Tibial artery (tissue), 4 donors: ENCODE results near the gene DUSP21.
"Not testable (repeated sequence)": the region's sequence is repeated elsewhere in the genome, so short reads cannot be mapped to it uniquely, and the experiment has no call there.

ENCODE experiments used
- DNase-seq, 2 donors: peaks; one replicate each; pipeline ENCODE4 v3.0.0-alpha.2; 2019
- H3K27ac ChIP-seq, 2 donors: fragments of 200-600 bp; sonication (generic) in 1 of 2; 1 replicate in 1 of 2; 2 replicates in 1 of 2; pipeline ENCODE4 v1.5.1; 2018 to 2019; ENCODE audit warnings: mild to moderate bottlenecking in 1 of 2
- H3K27me3 ChIP-seq, 2 donors: fragments of 200-600 bp; sonication (generic) in 1 of 2; one replicate each; pipeline versions ENCODE4 v1.5.1 to v1.6.0; 2016 to 2019
- H3K36me3 ChIP-seq, 3 donors: fragments of 200-600 bp; sonication (generic) in 2 of 3; one replicate each; pipeline ENCODE4 v1.5.1; 2016 to 2019; ENCODE audit warnings: mild to moderate bottlenecking in 2 of 3
- H3K4me1 ChIP-seq, 4 donors: fragments of 200-600 bp; sonication (generic) in 2 of 4; 1 replicate in 3 of 4; 2 replicates in 1 of 4; pipeline ENCODE4 v1.5.1; 2016 to 2019
- H3K4me3 ChIP-seq, 2 donors: fragments of 200-600 bp; sonication (generic) in 1 of 2; 1 replicate in 1 of 2; 2 replicates in 1 of 2; pipeline ENCODE4 v1.5.1; 2018 to 2019; ENCODE audit warnings: mild to moderate bottlenecking in 2 of 2
- H3K9me3 ChIP-seq, 3 donors: fragments of 200-600 bp; sonication (generic) in 1 of 3; one replicate each; pipeline ENCODE4 v1.5.1; 2016 to 2019
- intact Hi-C: fragments of 100-400 bp; cut with DNase I; formaldehyde crosslinking; loops from one replicate; pipeline ENCODE4 v1.15.0; 2023; ENCODE audit warnings: low total_unique reads
- TF ChIP-seq, protein P1 (sequence below), 2 experiments: fragments of 200-600 bp in 1 of 2; fragments of 450-650 bp in 1 of 2; IDR thresholded peaks; one replicate each; pipeline ENCODE4 v1.5.1; 2017 to 2019; ENCODE audit warnings: antibody characterized with exemption in 2 of 2, mild to moderate bottlenecking in 1 of 2, moderate library complexity in 1 of 2

The DUSP21 gene

DNA sequence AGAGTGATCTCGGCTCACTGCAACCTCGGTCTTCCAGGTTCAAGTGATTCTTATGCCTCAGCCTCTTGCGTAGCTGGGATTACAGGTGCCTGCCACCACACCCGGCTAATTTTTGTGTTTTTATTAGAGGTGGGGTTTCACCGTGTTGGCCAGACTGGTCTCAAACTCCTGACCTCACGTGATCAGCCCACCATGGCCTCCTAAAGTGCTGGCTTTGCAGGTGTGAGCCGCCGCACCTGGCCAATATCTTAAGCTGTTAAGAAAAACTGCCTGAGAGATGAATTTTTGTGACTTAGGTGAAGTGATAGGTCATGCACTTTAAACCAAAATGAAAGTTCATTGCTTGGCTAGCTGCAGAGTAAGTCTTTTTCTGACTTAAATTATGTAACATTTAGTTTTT lies 35.0 kb downstream of the DUSP21 start:
- no peak for DNase-seq
- no peaks in the 10 kb centered on the region for H3K9me3 ChIP-seq
- H3K27me3 ChIP-seq, result no peaks in the 10 kb centered on the region
- no peak overlapping the region for H3K27ac ChIP-seq
- H3K4me1 ChIP-seq, result peaks cover 0 to 40% (median 13%) of the 10 kb centered on the region in 4 donors
- no peaks in the 10 kb centered on the region for H3K36me3 ChIP-seq
- no peak overlapping the region for H3K4me3 ChIP-seq
- TF ChIP-seq, protein P1, sequence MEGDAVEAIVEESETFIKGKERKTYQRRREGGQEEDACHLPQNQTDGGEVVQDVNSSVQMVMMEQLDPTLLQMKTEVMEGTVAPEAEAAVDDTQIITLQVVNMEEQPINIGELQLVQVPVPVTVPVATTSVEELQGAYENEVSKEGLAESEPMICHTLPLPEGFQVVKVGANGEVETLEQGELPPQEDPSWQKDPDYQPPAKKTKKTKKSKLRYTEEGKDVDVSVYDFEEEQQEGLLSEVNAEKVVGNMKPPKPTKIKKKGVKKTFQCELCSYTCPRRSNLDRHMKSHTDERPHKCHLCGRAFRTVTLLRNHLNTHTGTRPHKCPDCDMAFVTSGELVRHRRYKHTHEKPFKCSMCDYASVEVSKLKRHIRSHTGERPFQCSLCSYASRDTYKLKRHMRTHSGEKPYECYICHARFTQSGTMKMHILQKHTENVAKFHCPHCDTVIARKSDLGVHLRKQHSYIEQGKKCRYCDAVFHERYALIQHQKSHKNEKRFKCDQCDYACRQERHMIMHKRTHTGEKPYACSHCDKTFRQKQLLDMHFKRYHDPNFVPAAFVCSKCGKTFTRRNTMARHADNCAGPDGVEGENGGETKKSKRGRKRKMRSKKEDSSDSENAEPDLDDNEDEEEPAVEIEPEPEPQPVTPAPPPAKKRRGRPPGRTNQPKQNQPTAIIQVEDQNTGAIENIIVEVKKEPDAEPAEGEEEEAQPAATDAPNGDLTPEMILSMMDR (IDR thresholded peaks at IDR 0.05), result no peak
- intact Hi-C loops, result no loop called here

DNA sequence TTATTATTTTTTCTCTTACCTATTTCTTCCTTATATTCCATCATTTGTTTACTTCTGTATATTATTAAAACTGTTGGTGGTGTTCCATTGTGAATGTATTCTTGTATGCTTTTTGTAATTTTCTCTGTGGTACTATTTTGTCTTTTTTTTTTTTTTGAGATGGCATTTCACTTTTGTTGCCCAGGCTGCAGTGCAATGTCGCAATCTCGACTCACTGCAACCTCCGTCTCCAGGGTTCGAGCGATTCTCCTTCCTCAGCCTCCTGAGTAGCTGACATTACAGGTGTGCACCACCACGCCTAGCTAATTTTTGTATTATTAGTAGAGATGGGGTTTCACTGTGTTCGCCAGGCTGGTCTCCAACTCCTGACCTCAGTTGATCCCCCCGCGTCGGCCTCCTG lies 37.7 kb downstream of the DUSP21 start:
- peaks cover 0 to 43% (median 10%) of the 10 kb centered on the region in 4 donors for H3K4me1 ChIP-seq

DNA sequence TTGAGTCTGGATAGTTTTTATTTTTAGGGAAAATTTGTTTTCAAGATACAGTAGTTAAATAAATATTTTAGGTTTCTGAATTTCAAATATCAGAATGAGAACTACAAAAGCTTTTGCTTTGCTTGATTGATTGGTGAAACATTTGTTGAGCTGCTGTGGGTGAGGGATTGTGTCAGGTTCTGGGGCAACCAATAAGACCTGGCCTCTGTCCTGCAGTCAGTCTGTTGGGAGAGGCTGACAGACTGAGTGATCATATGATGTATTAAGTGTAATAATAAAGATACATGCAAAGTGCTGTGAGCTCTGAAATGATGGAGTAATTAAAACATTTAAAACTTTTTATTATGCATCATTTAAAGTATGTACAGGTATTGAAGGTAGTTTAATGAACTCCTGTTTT lies 38.8 kb downstream of the DUSP21 start:
- no peak overlapping the region for H3K27ac ChIP-seq
- intact Hi-C loops, result no loop called here
- H3K27me3 ChIP-seq, result no peaks in the 10 kb centered on the region
- H3K36me3 ChIP-seq, result no peaks in the 10 kb centered on the region
- no peaks in the 10 kb centered on the region for H3K9me3 ChIP-seq
- no peak for DNase-seq
- H3K4me3 ChIP-seq, result no peak overlapping the region
- peaks cover 0 to 39% (median 10%) of the 10 kb centered on the region in 4 donors for H3K4me1 ChIP-seq
- TF ChIP-seq, protein P1 (IDR thresholded peaks at IDR 0.05), result no peak

More for the DNA sequence above, 37.7 kb downstream of the DUSP21 start:
- no peak for DNase-seq
- H3K27me3 ChIP-seq, result no peaks in the 10 kb centered on the region
- H3K9me3 ChIP-seq, result no peaks in the 10 kb centered on the region
- H3K4me3 ChIP-seq, result no peak overlapping the region
- intact Hi-C loops, result no loop called here
- TF ChIP-seq, protein P1 (IDR thresholded peaks at IDR 0.05), result no peak
- H3K27ac ChIP-seq, result no peak overlapping the region
- no peaks in the 10 kb centered on the region for H3K36me3 ChIP-seq

DNA sequence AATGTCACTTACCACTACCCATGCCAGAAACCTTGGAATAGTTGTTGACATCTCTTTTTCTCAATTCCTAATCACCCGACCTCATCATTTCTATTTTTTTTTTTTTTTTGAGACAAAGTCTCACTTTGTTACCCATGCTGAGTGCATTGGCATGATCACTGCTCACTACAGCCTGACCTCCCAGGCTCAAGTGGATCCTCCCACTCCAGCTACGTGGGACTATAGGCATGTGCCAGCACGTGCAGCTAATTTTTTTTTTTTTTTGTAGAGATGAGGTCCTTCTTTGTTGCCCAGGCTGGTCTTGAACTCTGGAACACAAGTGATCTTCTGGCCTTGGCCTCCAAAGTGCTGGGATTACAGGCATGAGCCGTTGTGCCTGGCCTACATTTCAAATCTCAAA lies 41.1 kb downstream of the DUSP21 start:
- DNase-seq, result no peak
- intact Hi-C loops, result no loop called here
- Histone ChIP-seq H3K36me3 (no peaks in the 10 kb centered on the region), H3K4me3 (no peak overlapping the region), H3K27me3 (no peaks in the 10 kb centered on the region), H3K9me3 (no peaks in the 10 kb centered on the region), H3K27ac (no peak overlapping the region), H3K4me1 (peaks cover 0 to 24% (median 11%) of the 10 kb centered on the region in 4 donors)
- TF ChIP-seq, protein P1 (IDR thresholded peaks at IDR 0.05), result no peak

DNA sequence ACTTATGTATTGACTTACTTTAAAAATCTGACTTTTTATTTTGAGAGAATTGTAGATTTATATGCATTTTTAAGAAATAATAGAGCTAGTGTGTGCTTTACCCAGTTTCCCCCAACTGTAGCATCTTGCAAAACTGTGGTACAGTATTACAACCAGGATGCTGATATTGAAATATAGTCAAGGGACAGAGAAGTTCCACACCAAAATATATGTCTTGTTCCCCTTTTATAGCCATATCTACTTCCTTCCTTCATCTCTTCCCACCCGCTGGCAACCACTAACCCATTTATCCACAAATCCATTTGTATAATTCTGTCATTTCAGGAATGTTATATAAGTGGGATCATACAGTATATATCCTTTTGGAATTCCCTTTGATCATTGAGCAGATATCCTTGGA lies 46.0 kb downstream of the DUSP21 start:
- intact Hi-C loops, result no loop called here
- H3K4me3 ChIP-seq, result no peak overlapping the region
- no peaks in the 10 kb centered on the region for H3K36me3 ChIP-seq
- H3K4me1 ChIP-seq, result peaks cover 0 to 6% (median 0%) of the 10 kb centered on the region in 4 donors
- no peaks in the 10 kb centered on the region for H3K27me3 ChIP-seq
- no peaks in the 10 kb centered on the region for H3K9me3 ChIP-seq
- TF ChIP-seq, protein P1 (IDR thresholded peaks at IDR 0.05), result no peak
- no peak for DNase-seq
- H3K27ac ChIP-seq, result no peak overlapping the region

DNA sequence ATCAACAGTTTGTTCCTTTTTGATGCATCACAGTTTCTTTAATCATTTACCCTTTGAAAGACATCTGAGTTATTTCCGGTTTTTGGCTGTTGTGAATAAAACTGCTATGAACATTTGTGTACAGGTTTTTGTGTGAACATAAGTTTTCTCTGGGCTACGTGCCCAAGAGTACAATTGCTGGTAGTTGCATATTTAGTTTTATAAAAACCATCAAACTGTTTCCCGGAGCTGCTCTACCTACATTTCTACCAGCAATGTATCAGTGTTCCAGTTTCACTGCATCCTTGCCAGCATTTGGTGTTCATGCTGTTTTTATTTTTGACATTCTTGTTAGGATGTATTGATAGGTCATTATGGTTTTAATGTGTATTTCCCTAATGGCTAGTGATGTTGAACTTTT lies 46.4 kb downstream of the DUSP21 start:
- Histone ChIP-seq H3K36me3 (no peaks in the 10 kb centered on the region), H3K4me3 (no peak overlapping the region), H3K27ac (no peak overlapping the region), H3K9me3 (no peaks in the 10 kb centered on the region), H3K27me3 (no peaks in the 10 kb centered on the region), H3K4me1 (peaks cover 0 to 6% (median 0%) of the 10 kb centered on the region in 4 donors)
- no peak for DNase-seq
- intact Hi-C loops, result no loop called here
- TF ChIP-seq, protein P1 (IDR thresholded peaks at IDR 0.05), result no peak

DNA sequence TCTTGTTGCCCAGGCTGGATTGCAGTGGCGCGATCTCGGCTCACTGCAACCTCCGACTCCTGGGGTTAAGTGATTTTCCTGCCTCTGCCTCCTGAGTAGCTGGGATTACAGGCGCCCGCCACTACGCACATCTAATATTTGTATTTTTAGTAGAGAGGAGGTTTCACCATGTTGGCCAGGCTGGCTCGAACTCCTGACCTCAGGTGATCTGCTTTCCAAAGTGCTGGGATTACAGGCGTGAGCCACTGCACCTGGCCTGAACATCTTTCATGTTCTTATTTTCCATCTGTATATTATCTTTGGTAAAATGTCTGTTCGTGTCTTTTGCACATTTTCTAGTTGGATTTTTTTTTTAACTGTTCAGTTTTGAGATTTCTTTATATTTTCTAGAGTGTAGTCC lies 46.9 kb downstream of the DUSP21 start:
- H3K27me3 ChIP-seq, H3K9me3 ChIP-seq, DNase-seq, H3K27ac ChIP-seq, H3K36me3 ChIP-seq, intact Hi-C loops, H3K4me1 ChIP-seq, H3K4me3 ChIP-seq: not testable (repeated sequence)
